Hair follicular keratinocyte (primary cell): ENCODE measurements around the gene TOM1L2. TPM values are rescaled to one million over a fixed set of nuclear protein-coding genes. Genes with fewer than 3 reads are reported as not detected.

ENCODE experiments used
- total RNA-seq: library from RNA; depleted of rRNA; stranded (reverse); fragments of >200 nt; gene quantifications from 2 replicates; pipeline ENCODE4 v1.2.3, GENCODE V29; 2015

Gene TOM1L2
- total RNA-seq, result 23.3 and 25.3 TPM in 2 replicates

GRCh38 chr17:17972126-17972951 is at the start of gene TOM1L2, which contains the start of gene DRC3:
Gene TOM1L2, minus strand, starts transcription at chr17:17972400. Its CDS starts 87 bp downstream, at chr17:17972313.
Gene DRC3, plus strand, starts transcription at chr17:17972862. Its CDS starts 4,737 bp downstream, at chr17:17977599.

DNA sequence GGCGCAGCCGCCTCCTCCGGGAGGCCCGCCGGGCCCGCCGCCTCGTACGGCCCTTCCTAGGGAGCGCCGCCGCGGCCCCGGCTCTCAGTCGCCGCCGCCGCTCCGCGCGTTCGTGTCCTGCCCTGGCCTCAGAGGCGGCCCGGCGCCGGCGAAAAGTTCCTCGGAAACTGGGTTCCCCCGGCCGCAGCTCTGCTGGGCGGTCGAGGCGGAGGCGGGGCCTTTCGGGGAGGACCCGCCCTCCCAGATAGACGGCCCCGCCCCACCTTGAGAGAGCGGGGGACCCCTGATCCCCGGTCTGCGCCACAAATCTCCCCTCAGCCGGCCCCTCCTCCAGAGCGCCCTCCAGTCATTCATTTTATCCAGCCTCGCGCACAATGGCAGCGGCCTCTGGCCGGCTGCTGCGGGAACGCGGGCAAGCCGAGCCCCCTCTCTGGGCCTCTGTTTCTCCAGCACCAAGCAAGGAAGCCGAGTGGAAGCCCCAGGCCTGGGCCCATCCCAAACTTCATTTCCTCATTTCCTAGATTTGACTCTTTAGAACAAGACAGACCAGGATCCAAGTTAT is 135.3 kb downstream of the TOM1L2 start, which contains the start of gene SREBF1:
TSS of gene SREBF1 (minus strand) at position 169 of the 562 bp plus-strand sequence. CDS start 169 bp downstream, outside the sequence.

Other genes with a start within 250 kb of the TOM1L2 start
- gene SREBF1, start 135.4 kb downstream of the TOM1L2 start, total RNA-seq, result 92.7 and 111 TPM in 2 replicates
- 0.15 and 0.55 TPM in 2 replicates for gene DRC3, start 462 bp upstream of the TOM1L2 start, total RNA-seq
- gene ATPAF2, start 66.8 kb upstream of the TOM1L2 start, total RNA-seq, result 15.5 and 15.8 TPM in 2 replicates
- 10.8 and 15.9 TPM in 2 replicates for gene GID4, start 67.0 kb upstream of the TOM1L2 start, total RNA-seq
- 39.2 and 55.4 TPM in 2 replicates for gene DRG2, start 115.5 kb upstream of the TOM1L2 start, total RNA-seq
- gene MYO15A, start 136.4 kb upstream of the TOM1L2 start, total RNA-seq, result 0.38 and 1.6 TPM in 2 replicates
- 77.3 and 88.1 TPM in 2 replicates for gene ALKBH5, start 211.4 kb upstream of the TOM1L2 start, total RNA-seq